Body of pancreas (tissue), 4 donors: Measurements from ENCODE around the gene CCNL1.

Experiments
- POLR2A ChIP-seq, 3 donors: fragments of 450-650 bp; IDR thresholded peaks; one replicate each; pipeline ENCODE4 v1.6.1; 2016; ENCODE audit warnings: antibody characterized with exemption in 3 of 3, mild to moderate bottlenecking in 2 of 3
- TF ChIP-seq, protein P1 (sequence below), 7 experiments: fragments of 450-650 bp in 4 of 7; fragments of 200-600 bp in 3 of 7; sonication (generic) in 3 of 7; IDR thresholded peaks; one replicate each; pipeline ENCODE4 v1.5.1; 2016 to 2019; ENCODE audit warnings: antibody characterized with exemption in 7 of 7

DNA sequence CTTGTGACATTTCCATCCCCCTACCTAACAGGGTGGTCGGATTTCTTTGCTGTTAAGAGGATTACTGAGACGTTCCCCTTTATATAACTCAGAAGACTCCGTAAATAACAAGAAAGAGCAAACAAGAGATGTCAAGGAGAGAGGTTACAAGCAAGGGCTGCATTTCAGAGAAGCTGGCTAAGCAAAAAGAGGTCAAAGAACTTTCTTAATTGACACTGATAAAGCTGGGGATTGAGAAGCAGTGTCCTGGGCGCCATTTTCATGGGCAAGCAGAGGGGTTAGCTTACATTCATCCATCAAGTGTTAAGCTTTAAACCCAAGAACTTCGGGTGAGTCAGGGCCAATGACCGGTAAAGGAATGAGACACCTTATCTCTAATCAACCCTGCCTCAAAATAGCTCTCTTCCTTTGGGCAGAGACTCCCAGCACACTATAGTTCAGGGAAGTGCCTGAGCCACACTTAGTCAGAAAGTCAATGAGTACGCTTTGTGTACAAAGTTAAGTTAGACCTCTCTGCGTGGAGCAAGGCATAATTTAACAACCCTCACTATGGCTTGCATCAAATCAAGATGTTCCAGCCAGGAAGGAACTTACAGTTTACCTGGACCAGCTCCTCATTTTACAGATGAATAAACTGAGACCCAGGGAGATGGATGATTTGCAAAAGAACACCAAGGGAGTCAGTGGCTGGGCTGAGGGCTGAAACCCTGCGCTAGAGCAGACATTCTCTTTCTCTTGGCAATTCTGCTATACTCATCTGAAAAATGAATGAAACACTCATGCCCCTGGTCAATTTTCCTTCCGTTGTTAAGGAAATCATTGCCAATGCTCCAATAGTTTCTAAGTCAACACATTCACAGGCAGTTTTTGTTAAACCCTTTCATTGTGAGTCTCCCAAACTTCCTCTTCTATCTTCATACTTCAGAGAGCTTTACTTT, 44.6 kb downstream of the CCNL1 start:
- TF ChIP-seq, protein P1, sequence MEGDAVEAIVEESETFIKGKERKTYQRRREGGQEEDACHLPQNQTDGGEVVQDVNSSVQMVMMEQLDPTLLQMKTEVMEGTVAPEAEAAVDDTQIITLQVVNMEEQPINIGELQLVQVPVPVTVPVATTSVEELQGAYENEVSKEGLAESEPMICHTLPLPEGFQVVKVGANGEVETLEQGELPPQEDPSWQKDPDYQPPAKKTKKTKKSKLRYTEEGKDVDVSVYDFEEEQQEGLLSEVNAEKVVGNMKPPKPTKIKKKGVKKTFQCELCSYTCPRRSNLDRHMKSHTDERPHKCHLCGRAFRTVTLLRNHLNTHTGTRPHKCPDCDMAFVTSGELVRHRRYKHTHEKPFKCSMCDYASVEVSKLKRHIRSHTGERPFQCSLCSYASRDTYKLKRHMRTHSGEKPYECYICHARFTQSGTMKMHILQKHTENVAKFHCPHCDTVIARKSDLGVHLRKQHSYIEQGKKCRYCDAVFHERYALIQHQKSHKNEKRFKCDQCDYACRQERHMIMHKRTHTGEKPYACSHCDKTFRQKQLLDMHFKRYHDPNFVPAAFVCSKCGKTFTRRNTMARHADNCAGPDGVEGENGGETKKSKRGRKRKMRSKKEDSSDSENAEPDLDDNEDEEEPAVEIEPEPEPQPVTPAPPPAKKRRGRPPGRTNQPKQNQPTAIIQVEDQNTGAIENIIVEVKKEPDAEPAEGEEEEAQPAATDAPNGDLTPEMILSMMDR (IDR thresholded peaks at IDR 0.05), result no peak
- no peak for TF ChIP-seq POLR2A (IDR thresholded peaks at IDR 0.05)
